GM23338 (cell line): Measurements from ENCODE around the gene OLIG1. TPM values are rescaled to one million over a fixed set of nuclear protein-coding genes. Genes with fewer than 3 reads are reported as not detected.
A peak's percentile ranks its signal among the peaks of the same experiment; 100 is the strongest.

Source experiments
- ATAC-seq: fragments of 200-7000 bp; cut with Tn5 transposase; 3 replicates; pipeline ENCODE4 v1.9.1; 2020
- DNase-seq: peaks from one replicate; pipeline ENCODE4 v3.0.0-alpha.2; 2015; ENCODE audit warnings: low spot score
- H2AFZ ChIP-seq: fragments of 200-600 bp; sonication (generic); 2 replicates; pipeline ENCODE4 v1.8.0; 2016; ENCODE audit warnings: antibody characterized with exemption, mild to moderate bottlenecking, moderate library complexity
- H3F3A ChIP-seq: fragments of 200-600 bp; sonication (generic); replicated peaks from 2 replicates; pipeline ENCODE4 v1.8.0; 2017; ENCODE audit warnings: antibody characterized with exemption, mixed run types, low read depth
- H3K27ac ChIP-seq: fragments of 200-600 bp; sonication (generic); 2 replicates; pipeline ENCODE4 v1.6.1; 2016; ENCODE audit warnings: low read depth
- H3K27me3 ChIP-seq: fragments of 200-600 bp; sonication (generic); 2 replicates; pipeline ENCODE4 v1.8.0; 2016; ENCODE audit warnings: mild to moderate bottlenecking, mixed run types, moderate library complexity; ENCODE audit not compliant: insufficient read depth
- H3K36me3 ChIP-seq: fragments of 200-600 bp; sonication (generic); 2 replicates; pipeline ENCODE4 v1.8.0; 2016; ENCODE audit warnings: mild to moderate bottlenecking; ENCODE audit not compliant: insufficient read depth
- H3K4me1 ChIP-seq: fragments of 200-600 bp; sonication (generic); 2 replicates; pipeline ENCODE4 v1.8.0; 2016; ENCODE audit warnings: mild to moderate bottlenecking, moderate library complexity; ENCODE audit not compliant: insufficient read depth
- H3K4me2 ChIP-seq: fragments of 200-600 bp; sonication (generic); 2 replicates; pipeline ENCODE4 v1.7.1; 2017; ENCODE audit warnings: mixed run types
- H3K4me3 ChIP-seq: fragments of 200-600 bp; sonication (generic); 2 replicates; pipeline ENCODE4 v1.6.1; 2016; ENCODE audit warnings: mixed run types
- H3K79me2 ChIP-seq: fragments of 200-600 bp; sonication (generic); replicated peaks from 2 replicates; pipeline ENCODE4 v1.8.0; 2017; ENCODE audit warnings: mild to moderate bottlenecking; ENCODE audit not compliant: insufficient read depth
- H3K9me2 ChIP-seq: fragments of 200-600 bp; sonication (generic); 2 replicates; pipeline ENCODE4 v1.8.0; 2017; ENCODE audit not compliant: insufficient read depth
- H4K20me1 ChIP-seq: fragments of 200-600 bp; sonication (generic); replicated peaks from 2 replicates; pipeline ENCODE4 v1.8.0; 2017; ENCODE audit warnings: mild to moderate bottlenecking; ENCODE audit not compliant: insufficient read depth
- H3K27ac Mint-ChIP-seq: 2 replicates; pipeline ENCODE4 v1.8.0; 2020; ENCODE audit warnings: inconsistent platforms, mild to moderate bottlenecking, moderate library complexity, mixed read lengths
- H3K27me3 Mint-ChIP-seq: 3 replicates; pipeline ENCODE4 v1.8.0; 2022; ENCODE audit warnings: low read depth, mild to moderate bottlenecking, moderate library complexity, mixed read lengths, inconsistent platforms; ENCODE audit not compliant: insufficient read depth, poor library complexity
- H3K36me3 Mint-ChIP-seq: 3 replicates; pipeline ENCODE4 v1.8.0; 2021; ENCODE audit warnings: low read depth, mild to moderate bottlenecking, inconsistent platforms, moderate library complexity, mixed read lengths
- H3K4me1 Mint-ChIP-seq: 3 replicates; pipeline ENCODE4 v1.8.0; 2020; ENCODE audit warnings: mild to moderate bottlenecking, inconsistent platforms, mixed read lengths
- H3K4me3 Mint-ChIP-seq: 3 replicates; pipeline ENCODE4 v1.8.0; 2021; ENCODE audit warnings: moderate library complexity, mild to moderate bottlenecking, inconsistent platforms, mixed read lengths
- H3K9me3 Mint-ChIP-seq: 3 replicates; pipeline ENCODE4 v1.8.0; 2020; ENCODE audit warnings: moderate library complexity, mild to moderate bottlenecking, inconsistent platforms, mixed read lengths
- CREB1 ChIP-seq: fragments of 250-450 bp; sonication (Bioruptor Pico); IDR thresholded peaks from 2 replicates; pipeline ENCODE4 v1.5.0; 2020; ENCODE audit warnings: low read depth, mild to moderate bottlenecking, moderate library complexity
- CTCF ChIP-seq, 2 experiments: fragments of 200-600 bp in 1 of 2; sonication (generic) in 1 of 2; conservative IDR thresholded peaks; 2 replicates each; pipeline versions ENCODE4 v1.5.1 to v1.6.1; 2016 to 2017; ENCODE audit warnings: antibody characterized with exemption in 2 of 2, low read depth in 2 of 2, mild to moderate bottlenecking in 2 of 2, moderate library complexity in 1 of 2
- EZH2 ChIP-seq: fragments of 200-600 bp; sonication (generic); IDR thresholded peaks from one replicate; pipeline ENCODE4 v1.8.0; 2017; ENCODE audit warnings: antibody characterized with exemption, mild to moderate bottlenecking, low read depth; ENCODE audit not compliant: unreplicated experiment
- EZH2phosphoT487 ChIP-seq: fragments of 200-600 bp; sonication (generic); IDR thresholded peaks from one replicate; pipeline ENCODE4 v1.8.1; 2018; ENCODE audit warnings: antibody characterized with exemption; ENCODE audit not compliant: unreplicated experiment
- NANOG ChIP-seq: IDR thresholded peaks from 2 replicates; pipeline ENCODE4 v1.6.1; 2016; ENCODE audit warnings: antibody characterized with exemption, borderline replicate concordance
- POLR2AphosphoS5 ChIP-seq: IDR thresholded peaks from 2 replicates; pipeline ENCODE4 v1.6.1; 2016; ENCODE audit warnings: antibody characterized with exemption, low read depth
- STAT1 ChIP-seq: IDR thresholded peaks from one replicate; pipeline ENCODE4 v1.6.1; 2016; ENCODE audit warnings: antibody characterized with exemption; ENCODE audit not compliant: unreplicated experiment
- ZNF114 ChIP-seq: fragments of 250-450 bp; sonication (Bioruptor Pico); IDR thresholded peaks from 2 replicates; pipeline ENCODE4 v1.5.0; 2020; ENCODE audit warnings: mild to moderate bottlenecking, moderate library complexity
- ZNF331 ChIP-seq: fragments of 250-450 bp; sonication (Bioruptor Pico); IDR thresholded peaks from 2 replicates; pipeline ENCODE4 v1.5.0; 2020; ENCODE audit warnings: low read depth, mild to moderate bottlenecking, moderate library complexity
- polyA plus RNA-seq: library from polyadenylated mRNA; unstranded; fragments of >200 nt; fragmentation: Nextera tagmentation; extraction: Ambion mirVana; gene quantifications from 2 replicates; pipeline ENCODE4 v1.2.1, GENCODE V29; 2016
- total RNA-seq: library from RNA; depleted of rRNA; stranded (reverse); fragments of >200 nt; shearing (Covaris generic); gene quantifications from 2 replicates; pipeline ENCODE4 v1.2.3, GENCODE V29; 2014
- TF ChIP-seq, protein P1 (sequence below): fragments of 250-450 bp; sonication (Bioruptor Pico); IDR thresholded peaks from 2 replicates; pipeline ENCODE4 v1.5.0; 2020; ENCODE audit warnings: mild to moderate bottlenecking, moderate library complexity
- TF ChIP-seq, protein P2 (sequence below): IDR thresholded peaks from 2 replicates; pipeline ENCODE4 v1.6.1; 2016; ENCODE audit warnings: antibody characterized with exemption

The OLIG1 gene
- total and polyA plus RNA-seq, 2 experiments from 2014 or later: 0.14 to 0.81 TPM

GRCh38 chr21:33080376-33080775, 10.4 kb downstream of the OLIG1 start:
- H3K4me2 ChIP-seq: no peak overlapping the region
- no peaks in the 10 kb centered on the region for H3K9me2 ChIP-seq
- peaks cover 18% of the 10 kb centered on the region for H3K27me3 ChIP-seq
- no peak overlapping the region for H3K4me3 Mint-ChIP-seq
- no peaks in the 10 kb centered on the region for H4K20me1 ChIP-seq
- no peaks in the 10 kb centered on the region for H3K79me2 ChIP-seq
- no peak overlapping the region for H3K27ac Mint-ChIP-seq
- H3K36me3 ChIP-seq: no peaks in the 10 kb centered on the region
- no peak overlapping the region for H2AFZ ChIP-seq
- no peaks in the 10 kb centered on the region for H3K9me3 Mint-ChIP-seq
- no peak for ATAC-seq
- DNase-seq: no peak
- no peak for TF ChIP-seq POLR2AphosphoS5
- no peak overlapping the region for H3K27ac ChIP-seq
- peaks cover 19% of the 10 kb centered on the region for H3K4me1 ChIP-seq
- H3K27me3 Mint-ChIP-seq: peaks cover 28% of the 10 kb centered on the region
- H3K4me3 ChIP-seq: no peak overlapping the region
- H3F3A ChIP-seq: no peaks in the 10 kb centered on the region; the same call in 1 of the 2 replicates
- H3K4me1 Mint-ChIP-seq: peaks cover 28% of the 10 kb centered on the region
- H3K36me3 Mint-ChIP-seq: no peaks in the 10 kb centered on the region; the same call in 2 of the 3 replicates

- no peaks in the 10 kb centered on the region for H3K9me2 ChIP-seq
- no peak overlapping the region for H3K4me2 ChIP-seq
- no peak overlapping the region for H3K4me3 Mint-ChIP-seq
- no peaks in the 10 kb centered on the region; the same call in 1 of the 2 replicates for H3F3A ChIP-seq
- no peaks in the 10 kb centered on the region for H3K79me2 ChIP-seq
- H3K36me3 Mint-ChIP-seq: no peaks in the 10 kb centered on the region; the same call in 2 of the 3 replicates
- no peak overlapping the region for H3K27ac ChIP-seq
- no peaks in the 10 kb centered on the region for H3K36me3 ChIP-seq
- H3K4me1 ChIP-seq: peaks cover 15% of the 10 kb centered on the region
- no peaks in the 10 kb centered on the region for H3K9me3 Mint-ChIP-seq
- DNase-seq: no peak
- peak; percentile 43 for ATAC-seq
- no peaks in the 10 kb centered on the region for H4K20me1 ChIP-seq
- peaks cover 25% of the 10 kb centered on the region for H3K27me3 Mint-ChIP-seq
- peaks cover 24% of the 10 kb centered on the region for H3K4me1 Mint-ChIP-seq
- H3K27ac Mint-ChIP-seq: no peak overlapping the region
- no peak overlapping the region for H2AFZ ChIP-seq
- no peak overlapping the region for H3K4me3 ChIP-seq
- peaks cover 14% of the 10 kb centered on the region for H3K27me3 ChIP-seq
- TF ChIP-seq CTCF (conservative IDR thresholded peaks at IDR 0.05; ENCODE audit: low read depth in 2 of 2) (no peak), NANOG (no peak), EZH2phosphoT487 (no peak), CREB1 (no peak), EZH2 (no peak), ZNF331 (no peak), ZNF114 (CRISPR knock-in tag) (no peak), STAT1 (no peak), POLR2AphosphoS5 (no peak)
- TF ChIP-seq, protein P1, sequence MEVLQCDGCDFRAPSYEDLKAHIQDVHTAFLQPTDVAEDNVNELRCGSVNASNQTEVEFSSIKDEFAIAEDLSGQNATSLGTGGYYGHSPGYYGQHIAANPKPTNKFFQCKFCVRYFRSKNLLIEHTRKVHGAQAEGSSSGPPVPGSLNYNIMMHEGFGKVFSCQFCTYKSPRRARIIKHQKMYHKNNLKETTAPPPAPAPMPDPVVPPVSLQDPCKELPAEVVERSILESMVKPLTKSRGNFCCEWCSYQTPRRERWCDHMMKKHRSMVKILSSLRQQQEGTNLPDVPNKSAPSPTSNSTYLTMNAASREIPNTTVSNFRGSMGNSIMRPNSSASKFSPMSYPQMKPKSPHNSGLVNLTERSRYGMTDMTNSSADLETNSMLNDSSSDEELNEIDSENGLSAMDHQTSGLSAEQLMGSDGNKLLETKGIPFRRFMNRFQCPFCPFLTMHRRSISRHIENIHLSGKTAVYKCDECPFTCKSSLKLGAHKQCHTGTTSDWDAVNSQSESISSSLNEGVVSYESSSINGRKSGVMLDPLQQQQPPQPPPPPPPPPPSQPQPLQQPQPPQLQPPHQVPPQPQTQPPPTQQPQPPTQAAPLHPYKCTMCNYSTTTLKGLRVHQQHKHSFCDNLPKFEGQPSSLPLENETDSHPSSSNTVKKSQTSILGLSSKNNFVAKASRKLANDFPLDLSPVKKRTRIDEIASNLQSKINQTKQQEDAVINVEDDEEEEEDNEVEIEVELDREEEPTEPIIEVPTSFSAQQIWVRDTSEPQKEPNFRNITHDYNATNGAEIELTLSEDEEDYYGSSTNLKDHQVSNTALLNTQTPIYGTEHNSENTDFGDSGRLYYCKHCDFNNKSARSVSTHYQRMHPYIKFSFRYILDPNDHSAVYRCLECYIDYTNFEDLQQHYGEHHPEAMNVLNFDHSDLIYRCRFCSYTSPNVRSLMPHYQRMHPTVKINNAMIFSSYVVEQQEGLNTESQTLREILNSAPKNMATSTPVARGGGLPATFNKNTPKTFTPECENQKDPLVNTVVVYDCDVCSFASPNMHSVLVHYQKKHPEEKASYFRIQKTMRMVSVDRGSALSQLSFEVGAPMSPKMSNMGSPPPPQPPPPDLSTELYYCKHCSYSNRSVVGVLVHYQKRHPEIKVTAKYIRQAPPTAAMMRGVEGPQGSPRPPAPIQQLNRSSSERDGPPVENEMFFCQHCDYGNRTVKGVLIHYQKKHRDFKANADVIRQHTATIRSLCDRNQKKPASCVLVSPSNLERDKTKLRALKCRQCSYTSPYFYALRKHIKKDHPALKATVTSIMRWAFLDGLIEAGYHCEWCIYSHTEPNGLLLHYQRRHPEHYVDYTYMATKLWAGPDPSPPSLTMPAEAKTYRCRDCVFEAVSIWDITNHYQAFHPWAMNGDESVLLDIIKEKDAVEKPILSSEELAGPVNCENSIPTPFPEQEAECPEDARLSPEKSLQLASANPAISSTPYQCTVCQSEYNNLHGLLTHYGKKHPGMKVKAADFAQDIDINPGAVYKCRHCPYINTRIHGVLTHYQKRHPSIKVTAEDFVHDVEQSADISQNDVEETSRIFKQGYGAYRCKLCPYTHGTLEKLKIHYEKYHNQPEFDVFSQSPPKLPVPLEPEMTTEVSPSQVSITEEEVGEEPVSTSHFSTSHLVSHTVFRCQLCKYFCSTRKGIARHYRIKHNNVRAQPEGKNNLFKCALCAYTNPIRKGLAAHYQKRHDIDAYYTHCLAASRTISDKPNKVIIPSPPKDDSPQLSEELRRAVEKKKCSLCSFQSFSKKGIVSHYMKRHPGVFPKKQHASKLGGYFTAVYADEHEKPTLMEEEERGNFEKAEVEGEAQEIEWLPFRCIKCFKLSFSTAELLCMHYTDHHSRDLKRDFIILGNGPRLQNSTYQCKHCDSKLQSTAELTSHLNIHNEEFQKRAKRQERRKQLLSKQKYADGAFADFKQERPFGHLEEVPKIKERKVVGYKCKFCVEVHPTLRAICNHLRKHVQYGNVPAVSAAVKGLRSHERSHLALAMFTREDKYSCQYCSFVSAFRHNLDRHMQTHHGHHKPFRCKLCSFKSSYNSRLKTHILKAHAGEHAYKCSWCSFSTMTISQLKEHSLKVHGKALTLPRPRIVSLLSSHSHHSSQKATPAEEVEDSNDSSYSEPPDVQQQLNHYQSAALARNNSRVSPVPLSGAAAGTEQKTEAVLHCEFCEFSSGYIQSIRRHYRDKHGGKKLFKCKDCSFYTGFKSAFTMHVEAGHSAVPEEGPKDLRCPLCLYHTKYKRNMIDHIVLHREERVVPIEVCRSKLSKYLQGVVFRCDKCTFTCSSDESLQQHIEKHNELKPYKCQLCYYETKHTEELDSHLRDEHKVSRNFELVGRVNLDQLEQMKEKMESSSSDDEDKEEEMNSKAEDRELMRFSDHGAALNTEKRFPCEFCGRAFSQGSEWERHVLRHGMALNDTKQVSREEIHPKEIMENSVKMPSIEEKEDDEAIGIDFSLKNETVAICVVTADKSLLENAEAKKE (CRISPR knock-in tag): no peak
- TF ChIP-seq, protein P2, sequence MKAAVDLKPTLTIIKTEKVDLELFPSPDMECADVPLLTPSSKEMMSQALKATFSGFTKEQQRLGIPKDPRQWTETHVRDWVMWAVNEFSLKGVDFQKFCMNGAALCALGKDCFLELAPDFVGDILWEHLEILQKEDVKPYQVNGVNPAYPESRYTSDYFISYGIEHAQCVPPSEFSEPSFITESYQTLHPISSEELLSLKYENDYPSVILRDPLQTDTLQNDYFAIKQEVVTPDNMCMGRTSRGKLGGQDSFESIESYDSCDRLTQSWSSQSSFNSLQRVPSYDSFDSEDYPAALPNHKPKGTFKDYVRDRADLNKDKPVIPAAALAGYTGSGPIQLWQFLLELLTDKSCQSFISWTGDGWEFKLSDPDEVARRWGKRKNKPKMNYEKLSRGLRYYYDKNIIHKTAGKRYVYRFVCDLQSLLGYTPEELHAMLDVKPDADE: no peak
Observed at GRCh38 chr21:33080776-33081175, 10.8 kb downstream of the OLIG1 start.
